ENCODE results near the gene CDK18. TPM values are rescaled to one million over a fixed set of nuclear protein-coding genes. Genes with fewer than 3 reads are reported as not detected.

Gene CDK18
- total and polyA plus RNA-seq, 2 of the 8 experiments (the other 6 are each of a cell fraction or from before 2014, with no cell fraction given): 31.2 to 44.0 TPM

GRCh38 chr1:205472737-205473441 is 31.6 kb upstream of the CDK18 start (continued):
- no peak for TF ChIP-seq ATF3 (IDR thresholded peaks at IDR 0.05; ENCODE audit: insufficient read depth, low read depth, low read length)
